Measurements from ENCODE around the gene ADAR. TPM values are rescaled to one million over a fixed set of nuclear protein-coding genes. Genes with fewer than 3 reads are reported as not detected.

Gene ADAR
- total RNA-seq, 2 experiments from 2014 or later: 206 to 210 TPM

DNA sequence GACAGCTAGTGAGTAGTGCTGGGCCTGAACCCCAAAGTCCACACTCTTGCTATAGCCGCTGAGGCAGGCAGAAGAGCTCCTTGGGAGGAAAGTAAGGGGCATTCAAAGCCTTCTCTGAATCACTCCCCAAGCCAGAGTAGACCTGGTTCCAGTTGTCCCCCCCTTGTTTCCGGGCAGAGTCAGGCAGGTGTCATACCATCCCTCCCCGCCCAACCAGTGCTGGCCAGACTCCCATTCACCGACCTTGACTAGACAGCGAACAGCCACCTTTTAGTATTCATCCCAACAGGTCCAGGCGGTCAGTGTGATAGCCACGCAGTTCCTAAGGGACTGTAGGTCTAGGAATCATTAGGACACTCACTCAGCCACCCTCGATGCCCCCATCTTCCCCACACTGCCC is 28.6 kb downstream of the ADAR start:
- Histone ChIP-seq H3K4me1 (ENCODE audit: insufficient read depth, low read length) (peaks cover 3% of the 10 kb centered on the region), H3K27ac (ENCODE audit: low read depth in 1 of 2, low read length in 2 of 2) (no peak overlapping the region), H3K9me3 (ENCODE audit: control insufficient read depth in 1 of 2, insufficient read depth in 1 of 2, low read length in 2 of 2) (no peaks in the 10 kb centered on the region), H3K4me3 (ENCODE audit: low read length) (no peak overlapping the region), H3K36me3 (ENCODE audit: insufficient read depth, low read length) (peaks cover 61% of the 10 kb centered on the region), H3K27me3 (ENCODE audit: control insufficient read depth in 1 of 2, insufficient read depth in 2 of 2, low read length in 2 of 2) (no peaks in the 10 kb centered on the region)
- ChIA-PET POLR2A (interaction anchor here (0.6 to 2.1 kb wide), 2 partner anchors 20 to 41 kb away, joined by 4 to 5 read pairs; no protein-coding TSS in a partner anchor), CTCF (interaction anchor here (0.6 kb wide), 1 partner anchor 702 kb away, joined by 4 read pairs; no protein-coding TSS in a partner anchor)
- H3K4me1 Mint-ChIP-seq (ENCODE audit: low read depth): no peaks in the 10 kb centered on the region
- no peak for ATAC-seq (ENCODE audit: poor library complexity)
- no peak for DNase-seq
- no peak overlapping the region for H3K27ac Mint-ChIP-seq
- H3K36me3 Mint-ChIP-seq (ENCODE audit: low read depth): peaks cover 61% of the 10 kb centered on the region
- no peak for TF ChIP-seq CTCF (IDR thresholded peaks at IDR 0.05)
- no peak overlapping the region for H3K4me3 Mint-ChIP-seq
- no peaks in the 10 kb centered on the region for H3K27me3 Mint-ChIP-seq
- intact Hi-C loops (cut with DNase I, micrococcal nuclease): no loop called here
- H3K9me3 Mint-ChIP-seq: no peaks in the 10 kb centered on the region

DNA sequence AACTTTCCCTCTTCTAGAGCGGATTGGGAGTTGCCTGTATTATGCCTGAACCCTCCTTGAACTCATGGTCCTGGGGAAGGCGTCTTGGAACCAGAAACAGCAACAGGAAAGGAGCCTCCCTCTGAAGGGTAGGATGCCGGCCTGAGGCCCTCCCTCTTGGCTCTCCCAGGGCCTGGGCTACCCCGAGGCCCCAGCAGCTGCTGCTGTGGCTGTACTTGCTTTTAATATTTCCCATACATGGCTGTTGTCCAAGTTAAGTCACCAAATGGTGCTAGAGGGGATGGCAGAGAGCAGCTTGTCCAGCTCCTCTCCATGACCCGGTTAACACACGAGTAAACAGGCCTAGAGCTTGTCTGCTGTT is 29.9 kb downstream of the ADAR start:
- ChIA-PET CTCF (interaction anchor here (1.0 kb wide), 1 partner anchor 18 kb away, joined by 4 read pairs; no protein-coding TSS in a partner anchor), POLR2A (interaction anchor here (0.6 to 2.1 kb wide), 4 partner anchors 18 to 151 kb away, joined by 3 to 5 read pairs (median 3); no protein-coding TSS in a partner anchor)
- peaks cover 3% of the 10 kb centered on the region for H3K4me1 ChIP-seq (ENCODE audit: insufficient read depth, low read length)
- Mint-ChIP-seq H3K4me3 (no peak overlapping the region), H3K4me1 (ENCODE audit: low read depth) (no peaks in the 10 kb centered on the region), H3K9me3 (no peaks in the 10 kb centered on the region), H3K27me3 (no peaks in the 10 kb centered on the region), H3K36me3 (ENCODE audit: low read depth) (peaks cover 48% of the 10 kb centered on the region), H3K27ac (no peak overlapping the region)
- DNase-seq (no peak), ATAC-seq (ENCODE audit: poor library complexity) (no peak)
- no peak overlapping the region for H3K4me3 ChIP-seq (ENCODE audit: low read length)
- H3K27me3 ChIP-seq (ENCODE audit: control insufficient read depth in 1 of 2, insufficient read depth in 2 of 2, low read length in 2 of 2): no peaks in the 10 kb centered on the region
- intact Hi-C loops (cut with DNase I, micrococcal nuclease): no loop called here
- peaks cover 48% of the 10 kb centered on the region for H3K36me3 ChIP-seq (ENCODE audit: insufficient read depth, low read length)
- H3K27ac ChIP-seq (ENCODE audit: low read depth in 1 of 2, low read length in 2 of 2): no peak overlapping the region
- no peaks in the 10 kb centered on the region for H3K9me3 ChIP-seq (ENCODE audit: control insufficient read depth in 1 of 2, insufficient read depth in 1 of 2, low read length in 2 of 2)
- no peak for TF ChIP-seq CTCF (IDR thresholded peaks at IDR 0.05)

- POLR2A ChIA-PET: interaction anchor here (0.9 to 2.1 kb wide), 4 partner anchors 15 to 51 kb away, joined by 3 to 5 read pairs (median 3); no protein-coding TSS in a partner anchor
- ATAC-seq (ENCODE audit: poor library complexity) (no peak), DNase-seq (no peak)
- Mint-ChIP-seq H3K9me3 (no peaks in the 10 kb centered on the region), H3K4me3 (no peak overlapping the region), H3K27ac (no peak overlapping the region), H3K27me3 (no peaks in the 10 kb centered on the region), H3K36me3 (ENCODE audit: low read depth) (peaks cover 42% of the 10 kb centered on the region), H3K4me1 (ENCODE audit: low read depth) (no peaks in the 10 kb centered on the region)
- intact Hi-C loops (cut with DNase I, micrococcal nuclease): no loop called here
- no peak for TF ChIP-seq CTCF (IDR thresholded peaks at IDR 0.05)
- H3K4me3 ChIP-seq (ENCODE audit: low read length): no peak overlapping the region
- H3K36me3 ChIP-seq (ENCODE audit: insufficient read depth, low read length): peaks cover 43% of the 10 kb centered on the region
- H3K9me3 ChIP-seq (ENCODE audit: control insufficient read depth in 1 of 2, insufficient read depth in 1 of 2, low read length in 2 of 2): no peaks in the 10 kb centered on the region
- H3K4me1 ChIP-seq (ENCODE audit: insufficient read depth, low read length): peaks cover 3% of the 10 kb centered on the region
- no peaks in the 10 kb centered on the region for H3K27me3 ChIP-seq (ENCODE audit: control insufficient read depth in 1 of 2, insufficient read depth in 2 of 2, low read length in 2 of 2)
- CTCF ChIA-PET: interaction anchor here (1.0 kb wide), 1 partner anchor 18 kb away, joined by 4 read pairs; no protein-coding TSS in a partner anchor
- H3K27ac ChIP-seq (ENCODE audit: low read depth in 1 of 2, low read length in 2 of 2): no peak overlapping the region
These were observed 30.5 kb downstream of the ADAR start for GRCh38 chr1:154577346-154578057.

All from CD4-positive, alpha-beta T cell (primary cell).